WTC11 (cell line): ENCODE measurements around the gene HDAC7.

Experiments
- ATF2 ChIP-seq: sonication (generic); formaldehyde crosslinking; IDR thresholded peaks from 2 replicates; pipeline ENCODE4 v1.8.1; 2022; ENCODE audit warnings: low read depth, missing genetic modification reagents, borderline replicate concordance
- CREB1 ChIP-seq: sonication (generic); formaldehyde crosslinking; IDR thresholded peaks from 2 replicates; pipeline ENCODE4 v1.8.0; 2023; ENCODE audit warnings: mild to moderate bottlenecking, missing genetic modification reagents
- CTCF ChIP-seq: fragments of 200-600 bp; IDR thresholded peaks from 2 replicates; pipeline ENCODE4 v1.8.0; 2022; ENCODE audit warnings: antibody characterized with exemption
- FOXP4 ChIP-seq: sonication (generic); formaldehyde crosslinking; IDR thresholded peaks from 2 replicates; pipeline ENCODE4 v1.8.0; 2022; ENCODE audit warnings: mild to moderate bottlenecking, missing genetic modification reagents
- GABPB1 ChIP-seq: sonication (generic); formaldehyde crosslinking; IDR thresholded peaks from 2 replicates; pipeline ENCODE4 v1.8.1; 2023; ENCODE audit warnings: mild to moderate bottlenecking, missing genetic modification reagents
- RELA ChIP-seq: sonication (generic); formaldehyde crosslinking; IDR thresholded peaks from 2 replicates; pipeline ENCODE4 v1.8.1; 2022; ENCODE audit warnings: missing genetic modification reagents, mild to moderate bottlenecking, borderline replicate concordance
- SP1 ChIP-seq: sonication (generic); formaldehyde crosslinking; conservative IDR thresholded peaks from 2 replicates; pipeline ENCODE4 v1.8.1; 2022; ENCODE audit warnings: missing genetic modification reagents

- TF ChIP-seq GABPB1 (no peak), CTCF (no peak), ATF2 (no peak), CREB1 (no peak), RELA (CRISPR knock-in tag) (no peak), SP1 (no peak), FOXP4 (no peak)
Measured at GRCh38 chr12:47845081-47845480, 25.4 kb upstream of the HDAC7 start.
